HepG2 (cell line): ENCODE data around the gene BCAM. TPM values are rescaled to one million over a fixed set of nuclear protein-coding genes. Genes with fewer than 3 reads are reported as not detected.
A peak's percentile ranks its signal among the peaks of the same experiment; 100 is the strongest.

ENCODE experiments used
- DMAP1 ChIP-seq: IDR thresholded peaks from 2 replicates; pipeline ENCODE4 v1.6.1; 2016
- FOSL2 ChIP-seq: sonication (generic); formaldehyde crosslinking; IDR thresholded peaks from 2 replicates; pipeline ENCODE4 v1.4.0; 2020; ENCODE audit warnings: missing genetic modification reagents
- GATAD2A ChIP-seq: IDR thresholded peaks from 2 replicates; pipeline ENCODE4 v1.6.1; 2016
- RXRB ChIP-seq: IDR thresholded peaks from 2 replicates; pipeline ENCODE4 v1.6.1; 2016; ENCODE audit warnings: borderline replicate concordance, missing genetic modification reagents, missing compliant biosample characterization
- ZBTB20 ChIP-seq: sonication (generic); formaldehyde crosslinking; IDR thresholded peaks from 2 replicates; pipeline ENCODE4 v1.8.1; 2023; ENCODE audit warnings: missing genetic modification reagents, low read depth, mild to moderate bottlenecking, borderline replicate concordance
- ZSCAN21 ChIP-seq: sonication (generic); formaldehyde crosslinking; IDR thresholded peaks from 2 replicates; pipeline ENCODE4 v1.8.0; 2022; ENCODE audit warnings: mild to moderate bottlenecking, missing genetic modification reagents, moderate library complexity, borderline replicate concordance
- polyA plus RNA-seq, 8 experiments: library from polyadenylated mRNA; depleted of rRNA in 3 of 8; stranded (reverse) in 7 of 8; unstranded in 1 of 8; fragments of >200 nt; fragmentation: Illumina TruSeq in 4 of 8; extraction: Trizol in 4 of 8; gene quantifications; 2 replicates each; pipeline versions ENCODE4 v1.2.1 to v1.2.3, GENCODE V29; 2011 to 2016; ENCODE audit warnings: low read depth in 4 of 8, missing spikeins in 1 of 8, mixed read lengths in 1 of 8; ENCODE audit not compliant: insufficient read depth in 1 of 8
- total RNA-seq, 5 experiments: library from RNA; depleted of rRNA; stranded (reverse); fragments of >200 nt; fragmentation: Illumina TruSeq; extraction: Trizol; gene quantifications; 2 replicates each; pipeline ENCODE4 v1.2.3, GENCODE V29; 2016; ENCODE audit warnings: low read depth in 1 of 5
- TF ChIP-seq, protein P1 (sequence below): sonication (generic); formaldehyde crosslinking; IDR thresholded peaks from 2 replicates; pipeline ENCODE4 v1.5.0; 2020; ENCODE audit warnings: mild to moderate bottlenecking, missing genetic modification reagents, borderline replicate concordance
- TF ChIP-seq, protein P2 (sequence below): sonication (generic); formaldehyde crosslinking; IDR thresholded peaks from 2 replicates; pipeline ENCODE4 v1.5.0; 2020; ENCODE audit warnings: mild to moderate bottlenecking, missing genetic modification reagents
- TF ChIP-seq, protein P3 (sequence below): IDR thresholded peaks from 2 replicates; pipeline ENCODE4 v1.6.1; 2016; ENCODE audit warnings: low read depth, missing genetic modification reagents, missing compliant biosample characterization
- TF ChIP-seq, protein P4 (sequence below): sonication (generic); formaldehyde crosslinking; IDR thresholded peaks from 2 replicates; pipeline ENCODE4 v1.5.0; 2020; ENCODE audit warnings: mild to moderate bottlenecking, missing genetic modification reagents

BCAM gene
- total and polyA plus RNA-seq, 2 of the 13 experiments (the other 11 are each of a cell fraction or from before 2014, with no cell fraction given): 51.2 to 62.7 TPM

DNA sequence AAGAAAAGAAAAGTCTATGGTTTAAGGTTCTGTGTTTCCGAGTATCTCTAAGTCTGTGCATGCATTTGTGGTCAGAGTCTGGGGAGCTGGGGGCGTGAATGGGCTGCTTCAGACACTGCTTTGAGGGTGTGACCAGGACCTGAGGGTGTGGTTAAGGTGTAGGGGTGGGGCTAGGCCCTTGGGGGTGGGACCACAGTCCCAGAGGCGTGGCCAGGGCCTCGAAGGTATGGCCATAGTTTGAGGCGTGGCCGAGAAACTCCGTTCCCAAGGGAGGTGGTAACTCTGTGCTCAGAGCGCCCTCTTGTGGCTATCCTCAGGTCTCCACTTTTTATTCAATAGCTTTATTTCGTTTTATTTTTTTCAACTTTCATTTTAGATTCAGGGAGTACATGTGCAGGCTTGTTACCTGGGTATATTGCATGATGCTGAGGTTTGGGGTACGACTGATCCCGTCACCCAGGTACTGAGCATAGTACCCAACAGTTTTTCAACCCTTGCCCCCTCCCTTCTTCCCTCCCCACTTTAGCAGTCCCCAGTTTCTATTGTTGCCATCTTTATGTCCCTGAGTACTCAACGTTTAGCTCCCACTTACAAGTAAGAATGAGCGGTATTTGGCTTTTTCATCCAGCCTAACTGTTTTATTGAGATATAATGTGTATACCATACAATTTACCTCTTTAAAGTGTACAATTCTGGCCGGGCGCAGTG lies 38.2 kb upstream of the BCAM start (continued):
- TF ChIP-seq, protein P1, sequence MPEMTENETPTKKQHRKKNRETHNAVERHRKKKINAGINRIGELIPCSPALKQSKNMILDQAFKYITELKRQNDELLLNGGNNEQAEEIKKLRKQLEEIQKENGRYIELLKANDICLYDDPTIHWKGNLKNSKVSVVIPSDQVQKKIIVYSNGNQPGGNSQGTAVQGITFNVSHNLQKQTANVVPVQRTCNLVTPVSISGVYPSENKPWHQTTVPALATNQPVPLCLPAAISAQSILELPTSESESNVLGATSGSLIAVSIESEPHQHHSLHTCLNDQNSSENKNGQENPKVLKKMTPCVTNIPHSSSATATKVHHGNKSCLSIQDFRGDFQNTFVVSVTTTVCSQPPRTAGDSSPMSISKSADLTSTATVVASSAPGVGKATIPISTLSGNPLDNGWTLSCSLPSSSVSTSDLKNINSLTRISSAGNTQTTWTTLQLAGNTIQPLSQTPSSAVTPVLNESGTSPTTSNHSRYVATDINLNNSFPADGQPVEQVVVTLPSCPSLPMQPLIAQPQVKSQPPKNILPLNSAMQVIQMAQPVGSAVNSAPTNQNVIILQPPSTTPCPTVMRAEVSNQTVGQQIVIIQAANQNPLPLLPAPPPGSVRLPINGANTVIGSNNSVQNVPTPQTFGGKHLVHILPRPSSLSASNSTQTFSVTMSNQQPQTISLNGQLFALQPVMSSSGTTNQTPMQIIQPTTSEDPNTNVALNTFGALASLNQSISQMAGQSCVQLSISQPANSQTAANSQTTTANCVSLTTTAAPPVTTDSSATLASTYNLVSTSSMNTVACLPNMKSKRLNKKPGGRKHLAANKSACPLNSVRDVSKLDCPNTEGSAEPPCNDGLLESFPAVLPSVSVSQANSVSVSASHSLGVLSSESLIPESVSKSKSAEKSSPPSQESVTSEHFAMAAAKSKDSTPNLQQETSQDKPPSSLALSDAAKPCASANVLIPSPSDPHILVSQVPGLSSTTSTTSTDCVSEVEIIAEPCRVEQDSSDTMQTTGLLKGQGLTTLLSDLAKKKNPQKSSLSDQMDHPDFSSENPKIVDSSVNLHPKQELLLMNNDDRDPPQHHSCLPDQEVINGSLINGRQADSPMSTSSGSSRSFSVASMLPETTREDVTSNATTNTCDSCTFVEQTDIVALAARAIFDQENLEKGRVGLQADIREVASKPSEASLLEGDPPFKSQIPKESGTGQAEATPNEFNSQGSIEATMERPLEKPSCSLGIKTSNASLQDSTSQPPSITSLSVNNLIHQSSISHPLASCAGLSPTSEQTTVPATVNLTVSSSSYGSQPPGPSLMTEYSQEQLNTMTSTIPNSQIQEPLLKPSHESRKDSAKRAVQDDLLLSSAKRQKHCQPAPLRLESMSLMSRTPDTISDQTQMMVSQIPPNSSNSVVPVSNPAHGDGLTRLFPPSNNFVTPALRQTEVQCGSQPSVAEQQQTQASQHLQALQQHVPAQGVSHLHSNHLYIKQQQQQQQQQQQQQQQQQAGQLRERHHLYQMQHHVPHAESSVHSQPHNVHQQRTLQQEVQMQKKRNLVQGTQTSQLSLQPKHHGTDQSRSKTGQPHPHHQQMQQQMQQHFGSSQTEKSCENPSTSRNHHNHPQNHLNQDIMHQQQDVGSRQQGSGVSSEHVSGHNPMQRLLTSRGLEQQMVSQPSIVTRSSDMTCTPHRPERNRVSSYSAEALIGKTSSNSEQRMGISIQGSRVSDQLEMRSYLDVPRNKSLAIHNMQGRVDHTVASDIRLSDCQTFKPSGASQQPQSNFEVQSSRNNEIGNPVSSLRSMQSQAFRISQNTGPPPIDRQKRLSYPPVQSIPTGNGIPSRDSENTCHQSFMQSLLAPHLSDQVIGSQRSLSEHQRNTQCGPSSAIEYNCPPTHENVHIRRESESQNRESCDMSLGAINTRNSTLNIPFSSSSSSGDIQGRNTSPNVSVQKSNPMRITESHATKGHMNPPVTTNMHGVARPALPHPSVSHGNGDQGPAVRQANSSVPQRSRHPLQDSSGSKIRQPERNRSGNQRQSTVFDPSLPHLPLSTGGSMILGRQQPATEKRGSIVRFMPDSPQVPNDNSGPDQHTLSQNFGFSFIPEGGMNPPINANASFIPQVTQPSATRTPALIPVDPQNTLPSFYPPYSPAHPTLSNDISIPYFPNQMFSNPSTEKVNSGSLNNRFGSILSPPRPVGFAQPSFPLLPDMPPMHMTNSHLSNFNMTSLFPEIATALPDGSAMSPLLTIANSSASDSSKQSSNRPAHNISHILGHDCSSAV: no peak
- peak; percentile 42; the same call in 1 of the 2 replicates for TF ChIP-seq RXRB (CRISPR knock-in tag)
- 0 out of 2 replicates have a peak, but pooled peaks have one; percentile 8 for TF ChIP-seq FOSL2 (CRISPR knock-in tag)
- TF ChIP-seq, protein P2, sequence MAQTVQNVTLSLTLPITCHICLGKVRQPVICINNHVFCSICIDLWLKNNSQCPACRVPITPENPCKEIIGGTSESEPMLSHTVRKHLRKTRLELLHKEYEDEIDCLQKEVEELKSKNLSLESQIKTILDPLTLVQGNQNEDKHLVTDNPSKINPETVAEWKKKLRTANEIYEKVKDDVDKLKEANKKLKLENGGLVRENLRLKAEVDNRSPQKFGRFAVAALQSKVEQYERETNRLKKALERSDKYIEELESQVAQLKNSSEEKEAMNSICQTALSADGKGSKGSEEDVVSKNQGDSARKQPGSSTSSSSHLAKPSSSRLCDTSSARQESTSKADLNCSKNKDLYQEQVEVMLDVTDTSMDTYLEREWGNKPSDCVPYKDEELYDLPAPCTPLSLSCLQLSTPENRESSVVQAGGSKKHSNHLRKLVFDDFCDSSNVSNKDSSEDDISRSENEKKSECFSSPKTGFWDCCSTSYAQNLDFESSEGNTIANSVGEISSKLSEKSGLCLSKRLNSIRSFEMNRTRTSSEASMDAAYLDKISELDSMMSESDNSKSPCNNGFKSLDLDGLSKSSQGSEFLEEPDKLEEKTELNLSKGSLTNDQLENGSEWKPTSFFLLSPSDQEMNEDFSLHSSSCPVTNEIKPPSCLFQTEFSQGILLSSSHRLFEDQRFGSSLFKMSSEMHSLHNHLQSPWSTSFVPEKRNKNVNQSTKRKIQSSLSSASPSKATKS: no peak
- TF ChIP-seq ZSCAN21 (CRISPR knock-in tag): no peak
- no peak for TF ChIP-seq ZBTB20 (CRISPR knock-in tag)
- TF ChIP-seq, protein P3, sequence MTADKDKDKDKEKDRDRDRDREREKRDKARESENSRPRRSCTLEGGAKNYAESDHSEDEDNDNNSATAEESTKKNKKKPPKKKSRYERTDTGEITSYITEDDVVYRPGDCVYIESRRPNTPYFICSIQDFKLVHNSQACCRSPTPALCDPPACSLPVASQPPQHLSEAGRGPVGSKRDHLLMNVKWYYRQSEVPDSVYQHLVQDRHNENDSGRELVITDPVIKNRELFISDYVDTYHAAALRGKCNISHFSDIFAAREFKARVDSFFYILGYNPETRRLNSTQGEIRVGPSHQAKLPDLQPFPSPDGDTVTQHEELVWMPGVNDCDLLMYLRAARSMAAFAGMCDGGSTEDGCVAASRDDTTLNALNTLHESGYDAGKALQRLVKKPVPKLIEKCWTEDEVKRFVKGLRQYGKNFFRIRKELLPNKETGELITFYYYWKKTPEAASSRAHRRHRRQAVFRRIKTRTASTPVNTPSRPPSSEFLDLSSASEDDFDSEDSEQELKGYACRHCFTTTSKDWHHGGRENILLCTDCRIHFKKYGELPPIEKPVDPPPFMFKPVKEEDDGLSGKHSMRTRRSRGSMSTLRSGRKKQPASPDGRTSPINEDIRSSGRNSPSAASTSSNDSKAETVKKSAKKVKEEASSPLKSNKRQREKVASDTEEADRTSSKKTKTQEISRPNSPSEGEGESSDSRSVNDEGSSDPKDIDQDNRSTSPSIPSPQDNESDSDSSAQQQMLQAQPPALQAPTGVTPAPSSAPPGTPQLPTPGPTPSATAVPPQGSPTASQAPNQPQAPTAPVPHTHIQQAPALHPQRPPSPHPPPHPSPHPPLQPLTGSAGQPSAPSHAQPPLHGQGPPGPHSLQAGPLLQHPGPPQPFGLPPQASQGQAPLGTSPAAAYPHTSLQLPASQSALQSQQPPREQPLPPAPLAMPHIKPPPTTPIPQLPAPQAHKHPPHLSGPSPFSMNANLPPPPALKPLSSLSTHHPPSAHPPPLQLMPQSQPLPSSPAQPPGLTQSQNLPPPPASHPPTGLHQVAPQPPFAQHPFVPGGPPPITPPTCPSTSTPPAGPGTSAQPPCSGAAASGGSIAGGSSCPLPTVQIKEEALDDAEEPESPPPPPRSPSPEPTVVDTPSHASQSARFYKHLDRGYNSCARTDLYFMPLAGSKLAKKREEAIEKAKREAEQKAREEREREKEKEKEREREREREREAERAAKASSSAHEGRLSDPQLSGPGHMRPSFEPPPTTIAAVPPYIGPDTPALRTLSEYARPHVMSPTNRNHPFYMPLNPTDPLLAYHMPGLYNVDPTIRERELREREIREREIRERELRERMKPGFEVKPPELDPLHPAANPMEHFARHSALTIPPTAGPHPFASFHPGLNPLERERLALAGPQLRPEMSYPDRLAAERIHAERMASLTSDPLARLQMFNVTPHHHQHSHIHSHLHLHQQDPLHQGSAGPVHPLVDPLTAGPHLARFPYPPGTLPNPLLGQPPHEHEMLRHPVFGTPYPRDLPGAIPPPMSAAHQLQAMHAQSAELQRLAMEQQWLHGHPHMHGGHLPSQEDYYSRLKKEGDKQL (CRISPR knock-in tag): no peak
- TF ChIP-seq, protein P4, sequence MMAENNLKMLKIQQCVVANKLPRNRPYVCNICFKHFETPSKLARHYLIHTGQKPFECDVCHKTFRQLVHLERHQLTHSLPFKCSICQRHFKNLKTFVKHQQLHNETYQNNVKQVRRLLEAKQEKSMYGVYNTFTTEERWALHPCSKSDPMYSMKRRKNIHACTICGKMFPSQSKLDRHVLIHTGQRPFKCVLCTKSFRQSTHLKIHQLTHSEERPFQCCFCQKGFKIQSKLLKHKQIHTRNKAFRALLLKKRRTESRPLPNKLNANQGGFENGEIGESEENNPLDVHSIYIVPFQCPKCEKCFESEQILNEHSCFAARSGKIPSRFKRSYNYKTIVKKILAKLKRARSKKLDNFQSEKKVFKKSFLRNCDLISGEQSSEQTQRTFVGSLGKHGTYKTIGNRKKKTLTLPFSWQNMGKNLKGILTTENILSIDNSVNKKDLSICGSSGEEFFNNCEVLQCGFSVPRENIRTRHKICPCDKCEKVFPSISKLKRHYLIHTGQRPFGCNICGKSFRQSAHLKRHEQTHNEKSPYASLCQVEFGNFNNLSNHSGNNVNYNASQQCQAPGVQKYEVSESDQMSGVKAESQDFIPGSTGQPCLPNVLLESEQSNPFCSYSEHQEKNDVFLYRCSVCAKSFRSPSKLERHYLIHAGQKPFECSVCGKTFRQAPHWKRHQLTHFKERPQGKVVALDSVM (CRISPR knock-in tag): peak; percentile 48; the same call in 1 of the 2 replicates
- no peak for TF ChIP-seq DMAP1 (CRISPR knock-in tag)
- peak; percentile 50 for TF ChIP-seq GATAD2A (CRISPR knock-in tag)
